Measurements from ENCODE around the gene NT5C1B.

NT5C1B gene

GRCh38 chr2:18598848-18599484 is 9.6 kb upstream of the NT5C1B start:
- Histone ChIP-seq H3K36me3 (ENCODE audit: insufficient read depth, low read depth, low read length) (no peaks in the 10 kb centered on the region), H3K9ac (ENCODE audit: low read depth, low read length) (no peak overlapping the region), H3K27me3 (ENCODE audit: insufficient read depth, low read length) (no peaks in the 10 kb centered on the region), H3K27ac (ENCODE audit: low read length) (no peak overlapping the region), H3K9me3 (ENCODE audit: insufficient read depth, low read depth, low read length) (no peaks in the 10 kb centered on the region), H3K4me3 (ENCODE audit: low read length) (no peak overlapping the region), H3K4me1 (ENCODE audit: insufficient read depth, low read length) (no peaks in the 10 kb centered on the region)

DNA sequence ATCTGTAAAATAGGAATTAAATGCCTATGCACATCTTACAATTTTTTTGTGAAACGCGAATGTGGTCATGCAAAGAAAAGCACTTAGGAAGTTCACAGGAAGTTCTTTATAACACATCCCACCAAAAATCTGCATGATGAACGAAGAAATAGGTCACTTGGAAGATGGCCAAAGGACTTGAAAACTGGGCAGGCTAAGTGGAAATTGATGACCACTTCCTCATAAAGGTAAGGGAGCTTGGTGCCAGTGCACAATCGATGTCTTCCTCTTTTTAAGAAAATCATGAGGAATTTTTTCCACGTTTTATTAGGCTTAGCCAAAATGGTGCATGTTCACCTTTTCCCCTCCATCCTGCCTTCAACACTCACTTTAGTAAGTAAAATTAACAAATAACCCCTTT is 8.2 kb upstream of the NT5C1B start:
- Histone ChIP-seq H3K9me3 (ENCODE audit: insufficient read depth, low read depth, low read length) (no peaks in the 10 kb centered on the region), H3K36me3 (ENCODE audit: insufficient read depth, low read depth, low read length) (no peaks in the 10 kb centered on the region), H3K4me3 (ENCODE audit: low read length) (no peak overlapping the region), H3K27me3 (ENCODE audit: insufficient read depth, low read length) (no peaks in the 10 kb centered on the region), H3K4me1 (ENCODE audit: insufficient read depth, low read length) (no peaks in the 10 kb centered on the region), H3K27ac (ENCODE audit: low read length) (no peak overlapping the region), H3K9ac (ENCODE audit: low read depth, low read length) (no peak overlapping the region)

DNA sequence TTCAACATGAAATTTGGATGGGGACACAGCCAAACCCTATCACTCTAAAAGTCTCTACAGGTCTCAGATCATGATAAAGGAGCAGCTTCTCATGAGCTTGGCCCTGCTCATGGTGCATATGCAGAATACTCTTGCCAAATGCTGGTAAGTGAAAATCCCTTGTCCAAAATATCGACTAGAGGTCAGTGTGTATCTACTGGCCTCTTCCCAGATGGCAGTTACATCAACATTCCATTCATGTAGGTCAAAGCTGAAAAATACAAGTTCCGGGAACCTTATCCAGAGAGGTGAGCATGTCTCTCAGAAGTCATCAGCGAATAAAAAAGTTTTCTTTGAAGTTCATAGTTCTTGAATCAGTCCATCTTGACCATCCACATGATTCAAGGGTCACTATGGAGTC is 7.6 kb upstream of the NT5C1B start:
- no peak overlapping the region for H3K9ac ChIP-seq (ENCODE audit: low read depth, low read length)
- no peaks in the 10 kb centered on the region for H3K4me1 ChIP-seq (ENCODE audit: insufficient read depth, low read length)
- no peak overlapping the region for H3K4me3 ChIP-seq (ENCODE audit: low read length)
- no peaks in the 10 kb centered on the region for H3K27me3 ChIP-seq (ENCODE audit: insufficient read depth, low read length)
- H3K27ac ChIP-seq (ENCODE audit: low read length), result no peak overlapping the region
- H3K36me3 ChIP-seq (ENCODE audit: insufficient read depth, low read depth, low read length), result no peaks in the 10 kb centered on the region
- H3K9me3 ChIP-seq (ENCODE audit: insufficient read depth, low read depth, low read length), result no peaks in the 10 kb centered on the region

DNA sequence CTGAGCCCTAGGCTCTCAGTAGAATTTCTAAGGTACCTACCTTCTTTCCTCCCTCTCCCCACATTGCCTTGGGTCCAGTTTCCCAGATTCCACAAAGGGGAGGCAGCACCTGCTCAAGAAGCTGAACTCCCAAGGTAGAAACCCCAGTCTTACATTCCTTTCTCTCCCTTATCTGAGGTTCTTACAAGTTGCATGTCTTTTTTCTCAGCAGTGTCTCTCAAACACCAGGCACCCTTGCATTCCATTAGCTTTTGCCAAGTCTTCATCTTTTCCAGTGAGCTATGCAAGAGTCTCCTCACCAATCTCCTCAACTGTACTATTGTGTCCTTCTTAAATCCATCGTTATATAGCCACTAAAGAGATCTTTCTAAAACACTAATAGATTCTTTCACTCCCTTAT is 4.1 kb upstream of the NT5C1B start:
- H3K4me1 ChIP-seq (ENCODE audit: insufficient read depth, low read length), result no peaks in the 10 kb centered on the region
- no peaks in the 10 kb centered on the region for H3K27me3 ChIP-seq (ENCODE audit: insufficient read depth, low read length)

GRCh38 chr2:18592372-18592771 is 3.0 kb upstream of the NT5C1B start:
- H3K4me1 ChIP-seq (ENCODE audit: insufficient read depth, low read length), result no peaks in the 10 kb centered on the region
- H3K27me3 ChIP-seq (ENCODE audit: insufficient read depth, low read length), result no peaks in the 10 kb centered on the region
- H3K4me3 ChIP-seq (ENCODE audit: low read length), result no peak overlapping the region
- H3K9ac ChIP-seq (ENCODE audit: low read depth, low read length), result no peak overlapping the region
- no peak overlapping the region for H3K27ac ChIP-seq (ENCODE audit: low read length)
- H3K9me3 ChIP-seq (ENCODE audit: insufficient read depth, low read depth, low read length), result no peaks in the 10 kb centered on the region
- no peaks in the 10 kb centered on the region for H3K36me3 ChIP-seq (ENCODE audit: insufficient read depth, low read depth, low read length)

More for the DNA sequence above, 4.1 kb upstream of the NT5C1B start:
- Histone ChIP-seq H3K9ac (ENCODE audit: low read depth, low read length) (no peak overlapping the region), H3K27ac (ENCODE audit: low read length) (no peak overlapping the region), H3K9me3 (ENCODE audit: insufficient read depth, low read depth, low read length) (no peaks in the 10 kb centered on the region), H3K4me3 (ENCODE audit: low read length) (no peak overlapping the region), H3K36me3 (ENCODE audit: insufficient read depth, low read depth, low read length) (no peaks in the 10 kb centered on the region)

DNA sequence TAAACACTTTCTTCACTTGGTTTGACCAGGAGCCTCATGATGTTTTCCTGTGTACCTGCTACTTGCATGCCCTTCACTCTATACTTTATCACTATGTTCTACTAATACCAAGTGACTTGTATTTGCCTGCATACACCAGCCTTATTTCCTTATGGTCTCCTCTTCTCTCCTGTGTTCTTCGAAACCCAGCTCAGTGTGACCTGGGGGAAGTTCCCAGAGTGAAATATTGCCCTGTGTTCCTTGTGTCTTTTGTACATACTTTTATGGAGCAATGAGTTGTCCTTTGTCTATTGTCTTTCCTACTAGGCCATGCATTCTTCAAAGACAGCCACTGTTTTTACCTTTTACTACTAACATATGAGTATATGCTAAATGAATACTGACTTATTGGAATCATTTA is 567 bp downstream of the NT5C1B start:
- H3K4me3 ChIP-seq (ENCODE audit: low read length), result no peak overlapping the region
- H3K9ac ChIP-seq (ENCODE audit: low read depth, low read length), result no peak overlapping the region
- H3K27ac ChIP-seq (ENCODE audit: low read length), result no peak overlapping the region
- H3K4me1 ChIP-seq (ENCODE audit: insufficient read depth, low read length), result no peaks in the 10 kb centered on the region
- H3K36me3 ChIP-seq (ENCODE audit: insufficient read depth, low read depth, low read length), result no peaks in the 10 kb centered on the region
- H3K27me3 ChIP-seq (ENCODE audit: insufficient read depth, low read length), result no peaks in the 10 kb centered on the region
- H3K9me3 ChIP-seq (ENCODE audit: insufficient read depth, low read depth, low read length), result no peaks in the 10 kb centered on the region

DNA sequence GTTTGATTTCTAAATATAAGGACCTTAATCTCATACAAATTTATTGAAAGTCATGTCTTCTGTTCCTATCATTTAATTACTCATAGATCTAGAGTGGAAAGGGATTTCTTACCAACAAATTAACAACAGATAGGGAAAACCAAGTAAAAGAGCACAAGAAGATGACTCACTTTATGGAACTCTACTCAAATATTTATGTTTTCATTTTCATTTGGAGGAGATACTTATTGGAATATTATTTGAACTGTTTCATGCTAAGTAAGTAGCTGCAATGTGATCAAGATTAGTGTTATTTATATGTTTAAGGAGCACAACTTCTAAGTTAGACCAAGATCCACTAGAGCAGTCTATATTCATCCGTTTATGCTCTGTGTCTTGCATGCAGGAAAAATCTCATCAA is 1.3 kb downstream of the NT5C1B start:
- H3K27ac ChIP-seq (ENCODE audit: low read length), result no peak overlapping the region
- no peaks in the 10 kb centered on the region for H3K9me3 ChIP-seq (ENCODE audit: insufficient read depth, low read depth, low read length)
- no peak overlapping the region for H3K9ac ChIP-seq (ENCODE audit: low read depth, low read length)
- no peaks in the 10 kb centered on the region for H3K27me3 ChIP-seq (ENCODE audit: insufficient read depth, low read length)
- no peaks in the 10 kb centered on the region for H3K4me1 ChIP-seq (ENCODE audit: insufficient read depth, low read length)
- H3K36me3 ChIP-seq (ENCODE audit: insufficient read depth, low read depth, low read length), result no peaks in the 10 kb centered on the region
- H3K4me3 ChIP-seq (ENCODE audit: low read length), result no peak overlapping the region

GRCh38 chr2:18585526-18585925 is 3.8 kb downstream of the NT5C1B start:
- H3K4me1 ChIP-seq (ENCODE audit: insufficient read depth, low read length), result no peaks in the 10 kb centered on the region

DNA sequence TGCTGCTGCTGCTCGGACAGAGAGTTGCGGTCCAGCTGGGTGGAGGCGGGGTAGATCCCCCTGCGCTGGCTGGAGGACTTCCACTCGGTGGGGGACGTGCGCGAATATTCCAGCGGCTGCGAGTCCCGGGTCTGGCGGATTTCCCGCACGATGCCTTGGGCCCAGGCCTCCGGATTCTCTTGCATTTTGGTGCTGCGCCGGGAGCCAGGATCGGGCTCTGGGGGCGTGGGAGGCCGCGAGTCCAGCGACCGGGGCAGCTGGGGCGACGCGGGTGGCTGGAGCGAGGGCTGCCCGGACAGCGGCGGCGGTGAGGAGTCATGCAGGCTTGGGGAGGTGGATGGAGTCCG is 4.8 kb downstream of the NT5C1B start:
- H3K27me3 ChIP-seq (ENCODE audit: insufficient read depth, low read length), result no peaks in the 10 kb centered on the region
- no peaks in the 10 kb centered on the region for H3K4me1 ChIP-seq (ENCODE audit: insufficient read depth, low read length)
- no peak overlapping the region for H3K4me3 ChIP-seq (ENCODE audit: low read length)
- no peaks in the 10 kb centered on the region for H3K9me3 ChIP-seq (ENCODE audit: insufficient read depth, low read depth, low read length)
- no peak overlapping the region for H3K27ac ChIP-seq (ENCODE audit: low read length)
- no peaks in the 10 kb centered on the region for H3K36me3 ChIP-seq (ENCODE audit: insufficient read depth, low read depth, low read length)
- no peak overlapping the region for H3K9ac ChIP-seq (ENCODE audit: low read depth, low read length)

More at GRCh38 chr2:18585526-18585925, 3.8 kb downstream of the NT5C1B start:
- H3K27ac ChIP-seq (ENCODE audit: low read length), result no peak overlapping the region
- no peaks in the 10 kb centered on the region for H3K36me3 ChIP-seq (ENCODE audit: insufficient read depth, low read depth, low read length)
- H3K9me3 ChIP-seq (ENCODE audit: insufficient read depth, low read depth, low read length), result no peaks in the 10 kb centered on the region
- H3K27me3 ChIP-seq (ENCODE audit: insufficient read depth, low read length), result no peaks in the 10 kb centered on the region
- no peak overlapping the region for H3K4me3 ChIP-seq (ENCODE audit: low read length)
- H3K9ac ChIP-seq (ENCODE audit: low read depth, low read length), result no peak overlapping the region

DNA sequence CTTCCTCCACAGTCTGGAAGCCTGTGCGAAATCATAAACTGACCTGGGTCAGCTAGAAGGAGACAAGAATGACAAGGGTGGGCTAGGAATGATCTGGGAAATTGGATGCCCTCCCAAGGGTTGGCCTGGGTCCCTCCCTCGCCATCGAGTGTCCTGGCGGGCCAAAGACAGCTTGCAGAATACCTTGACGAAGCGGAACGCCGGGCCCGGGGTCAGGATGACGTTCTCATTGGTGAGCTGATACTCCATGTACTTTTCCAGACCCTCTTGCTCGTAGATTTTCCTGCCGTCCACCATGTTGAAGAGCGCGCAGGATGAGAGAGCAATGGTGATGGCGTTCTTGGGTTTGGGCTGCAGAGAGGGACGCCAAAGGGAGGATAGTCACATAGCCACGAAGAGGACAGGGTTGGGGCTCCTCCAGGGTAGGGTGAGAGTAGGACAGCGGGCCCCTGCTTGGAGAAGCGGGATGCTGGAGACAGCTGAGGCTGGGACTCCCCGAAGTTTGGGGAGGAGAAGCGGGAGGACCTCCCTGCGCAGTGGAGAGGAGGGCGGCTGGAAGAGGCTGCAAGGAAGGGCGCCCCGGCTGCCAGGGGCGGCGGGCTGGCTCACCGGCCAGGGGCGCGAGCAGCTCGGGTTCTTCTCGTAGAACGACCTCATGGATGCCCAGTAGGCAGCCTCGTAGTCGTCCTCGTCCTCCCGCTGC is 5.3 kb downstream of the NT5C1B start:
- H3K4me3 ChIP-seq (ENCODE audit: low read length), result no peak overlapping the region
- no peaks in the 10 kb centered on the region for H3K27me3 ChIP-seq (ENCODE audit: insufficient read depth, low read length)
- H3K4me1 ChIP-seq (ENCODE audit: insufficient read depth, low read length), result no peaks in the 10 kb centered on the region
- no peak overlapping the region for H3K27ac ChIP-seq (ENCODE audit: low read length)
- H3K9ac ChIP-seq (ENCODE audit: low read depth, low read length), result no peak overlapping the region
- no peaks in the 10 kb centered on the region for H3K36me3 ChIP-seq (ENCODE audit: insufficient read depth, low read depth, low read length)
- H3K9me3 ChIP-seq (ENCODE audit: insufficient read depth, low read depth, low read length), result no peaks in the 10 kb centered on the region

DNA sequence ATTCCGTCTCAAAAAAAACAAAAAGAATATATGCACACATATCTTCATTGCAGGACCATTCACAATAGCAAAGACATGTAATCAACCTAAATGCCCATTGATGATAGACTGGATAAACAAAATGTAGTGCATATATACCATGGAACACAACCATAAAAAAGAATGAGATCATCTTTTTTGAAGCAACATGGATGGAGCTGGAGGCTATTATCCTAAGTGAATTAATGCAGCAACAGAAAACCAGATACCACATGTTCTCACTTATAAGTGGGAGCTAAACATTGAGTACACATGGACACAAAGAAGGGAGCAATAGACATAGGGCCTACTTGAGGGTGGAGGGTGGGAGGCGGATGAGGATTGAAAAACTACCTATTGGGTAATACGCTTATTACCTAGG is 8.8 kb downstream of the NT5C1B start:
- H3K27ac ChIP-seq (ENCODE audit: low read length), result no peak overlapping the region
- H3K9me3 ChIP-seq (ENCODE audit: insufficient read depth, low read depth, low read length), result no peaks in the 10 kb centered on the region
- no peak overlapping the region for H3K9ac ChIP-seq (ENCODE audit: low read depth, low read length)
- no peak overlapping the region for H3K4me3 ChIP-seq (ENCODE audit: low read length)
- no peaks in the 10 kb centered on the region for H3K4me1 ChIP-seq (ENCODE audit: insufficient read depth, low read length)
- no peaks in the 10 kb centered on the region for H3K36me3 ChIP-seq (ENCODE audit: insufficient read depth, low read depth, low read length)
- no peaks in the 10 kb centered on the region for H3K27me3 ChIP-seq (ENCODE audit: insufficient read depth, low read length)

- Histone ChIP-seq H3K27me3 (ENCODE audit: insufficient read depth, low read length) (no peaks in the 10 kb centered on the region), H3K36me3 (ENCODE audit: insufficient read depth, low read depth, low read length) (no peaks in the 10 kb centered on the region), H3K9me3 (ENCODE audit: insufficient read depth, low read depth, low read length) (no peaks in the 10 kb centered on the region), H3K9ac (ENCODE audit: low read depth, low read length) (no peak overlapping the region), H3K4me3 (ENCODE audit: low read length) (no peak overlapping the region), H3K27ac (ENCODE audit: low read length) (no peak overlapping the region), H3K4me1 (ENCODE audit: insufficient read depth, low read length) (no peaks in the 10 kb centered on the region)
These were observed 11.3 kb downstream of the NT5C1B start for GRCh38 chr2:18578033-18578432.
